Stimulated activated CD4-positive, alpha-beta T cell treated with anti-CD3 and anti-CD28 coated beads, TNF-alpha, amount 100 ng/mL, for 24 hours (primary cell): ENCODE results near the gene C1QL4.

ENCODE experiments used
- DNase-seq, 3 experiments: peaks; one replicate each; pipeline ENCODE4 v3.0.0-alpha.2; 2020; ENCODE audit warnings: low read depth in 3 of 3

C1QL4 gene

GRCh38 chr12:49347311-49348193, 10.6 kb upstream of the C1QL4 start:
- DNase-seq, result peak; percentile 60 to 72 (median 66)

- DNase-seq, result no peak
These were observed 9.8 kb upstream of the C1QL4 start, which contains the start of gene DNAJC22 for GRCh38 chr12:49346659-49347310. Gene DNAJC22, plus strand, starts transcription at chr12:49346888. Its CDS starts 1,985 bp downstream, at chr12:49348873.

DNA sequence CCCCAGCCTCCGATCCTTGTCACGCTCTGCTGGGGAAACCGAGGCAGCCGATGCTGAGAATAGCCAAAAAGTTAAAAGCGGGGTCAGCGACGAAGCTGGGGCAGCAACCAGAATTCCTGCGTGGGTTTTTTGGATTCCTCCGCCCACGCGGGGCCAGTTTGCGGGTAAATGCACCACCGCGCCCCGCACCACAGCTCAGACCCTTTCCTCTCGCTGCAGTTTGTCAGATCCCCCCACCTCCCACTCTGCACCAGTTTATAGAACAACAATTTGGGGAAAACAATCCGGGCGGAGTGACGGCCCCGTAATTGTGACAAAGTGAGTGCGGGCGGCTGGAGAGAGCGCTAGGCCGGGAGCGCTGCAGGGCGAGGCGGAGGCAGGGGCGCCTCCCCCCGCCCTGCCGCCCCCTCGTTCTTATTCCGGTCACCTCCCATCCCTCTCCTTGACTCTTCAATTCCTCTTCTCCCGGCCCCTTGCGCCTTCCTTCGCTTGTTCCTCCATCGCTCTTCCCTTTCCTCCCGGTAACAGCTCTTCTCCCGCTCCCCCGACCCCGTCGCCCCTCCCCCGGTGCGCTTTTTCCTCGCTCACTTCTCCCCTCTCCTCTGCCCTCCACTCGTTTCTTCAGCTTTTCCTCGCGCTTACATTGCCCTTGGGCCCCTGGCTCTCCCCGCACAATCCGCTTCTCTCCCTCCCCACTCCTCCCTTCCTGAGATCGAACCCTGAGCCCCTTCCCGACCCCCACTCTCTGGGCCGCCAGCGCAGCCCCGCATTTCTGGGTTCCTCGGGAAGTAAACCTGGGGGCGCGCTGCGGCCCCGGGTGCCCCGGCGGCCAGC, 9.1 kb upstream of the C1QL4 start:
- DNase-seq, result no peak

GRCh38 chr12:49345051-49345824, 8.2 kb upstream of the C1QL4 start:
- DNase-seq, result no peak

GRCh38 chr12:49344486-49345050, 7.6 kb upstream of the C1QL4 start:
- DNase-seq, result no peak

DNA sequence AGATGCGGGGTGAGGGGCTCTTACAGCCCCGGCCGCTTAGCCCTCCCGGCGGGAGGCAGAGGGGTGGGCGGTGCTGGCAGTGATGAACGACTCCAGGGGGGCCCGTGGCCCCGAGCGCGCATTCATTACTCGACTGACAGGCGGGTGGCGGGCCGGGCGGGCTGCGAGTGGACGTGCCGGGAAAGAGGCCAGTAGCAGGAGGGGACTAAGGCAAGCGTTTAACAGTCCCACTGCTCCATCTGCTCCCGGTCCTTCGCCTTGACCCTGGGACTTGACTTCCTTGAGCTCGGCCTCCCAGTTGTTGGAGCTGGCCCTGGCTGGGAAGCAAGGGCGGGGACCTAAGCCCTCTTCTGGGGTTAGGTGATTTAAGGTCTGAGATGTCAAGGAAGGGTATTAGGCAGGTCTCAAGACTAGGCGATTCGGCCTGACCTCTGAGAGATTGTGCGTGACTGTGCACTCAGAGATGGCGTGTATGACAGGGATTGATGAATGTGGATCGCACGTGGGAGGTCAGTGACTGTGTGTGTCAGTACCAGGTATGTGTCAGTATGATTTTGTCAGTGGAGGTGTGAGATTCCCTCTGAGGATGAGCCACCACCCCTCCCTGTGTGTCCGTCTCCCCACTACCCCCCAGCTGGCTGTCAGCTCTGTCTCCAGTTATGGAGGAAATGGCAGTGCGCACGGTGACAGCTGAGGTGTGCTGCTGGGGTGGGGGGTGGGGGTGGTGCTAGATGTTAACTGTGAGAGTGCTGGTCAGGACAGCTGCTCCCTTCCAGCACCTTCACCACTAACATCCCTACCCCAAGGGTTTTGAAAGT, 6.1 kb upstream of the C1QL4 start:
- peak in 1 of 3 experiments; percentile 41 for DNase-seq

- DNase-seq, result peak; percentile 54 to 85 (median 64)
These were observed 5.3 kb upstream of the C1QL4 start for GRCh38 chr12:49342066-49342913.

DNA sequence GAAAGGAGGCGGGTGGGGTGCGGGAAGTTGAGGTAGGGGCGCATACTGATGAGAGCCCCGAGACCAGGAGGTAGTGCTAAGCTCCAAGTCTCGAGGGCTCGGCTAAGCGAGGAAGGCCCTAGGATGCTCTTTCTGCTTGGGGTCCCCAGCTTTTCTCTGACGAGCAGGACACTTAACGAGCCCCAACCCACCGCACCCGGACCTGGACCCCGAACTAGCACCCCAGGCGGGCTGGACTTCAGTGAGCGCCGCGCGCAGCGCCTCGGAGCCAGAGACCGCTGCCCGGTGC, 4.7 kb upstream of the C1QL4 start:
- no peak for DNase-seq

DNA sequence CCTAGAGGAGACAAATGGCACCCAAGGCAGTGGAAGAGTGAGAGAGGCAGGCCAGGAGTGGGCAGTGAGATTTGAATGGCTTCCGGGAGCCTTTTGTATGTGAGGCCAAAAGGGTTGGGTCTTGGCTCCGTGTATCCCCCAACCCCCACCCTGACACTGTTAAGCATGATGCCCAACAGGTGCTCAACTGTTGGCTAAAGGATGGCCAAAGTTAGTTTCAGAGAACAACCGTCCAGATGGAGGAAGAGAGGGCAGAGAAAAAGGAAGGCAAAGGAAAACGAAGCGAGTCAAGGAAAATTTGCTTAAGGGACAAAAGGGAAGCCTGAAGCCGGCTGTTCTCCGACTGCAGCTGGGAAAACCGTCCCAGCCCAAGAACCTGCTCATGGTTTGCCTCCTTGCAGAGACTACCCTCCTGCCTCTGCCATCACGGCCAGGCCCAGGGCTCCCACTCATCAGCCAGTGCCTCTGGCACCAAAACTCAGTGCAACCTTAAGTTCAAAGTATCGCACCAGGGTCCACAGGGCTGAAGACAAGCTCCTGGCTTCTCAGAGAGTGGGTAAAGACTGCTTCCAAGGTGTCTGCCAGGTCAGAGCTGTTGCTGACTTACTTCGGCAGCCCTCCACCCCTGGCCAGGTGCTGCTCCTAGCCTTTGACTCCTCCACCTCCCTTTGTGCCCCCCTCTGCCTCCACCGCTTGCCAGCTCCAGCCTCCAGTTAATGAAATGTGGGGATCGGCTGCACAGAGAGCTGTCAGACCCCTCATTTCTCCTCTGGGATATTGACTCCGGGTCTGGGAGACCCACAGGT, 4.2 kb upstream of the C1QL4 start:
- DNase-seq, result no peak

GRCh38 chr12:49340095-49340870, 3.3 kb upstream of the C1QL4 start:
- no peak for DNase-seq

- DNase-seq, result no peak
These were observed 2.5 kb upstream of the C1QL4 start for GRCh38 chr12:49339464-49339861.

- no peak for DNase-seq
These were observed 2.0 kb upstream of the C1QL4 start for GRCh38 chr12:49338830-49339463.

- DNase-seq, result no peak
These were observed 888 bp downstream of the C1QL4 start for GRCh38 chr12:49335955-49336644.

DNA sequence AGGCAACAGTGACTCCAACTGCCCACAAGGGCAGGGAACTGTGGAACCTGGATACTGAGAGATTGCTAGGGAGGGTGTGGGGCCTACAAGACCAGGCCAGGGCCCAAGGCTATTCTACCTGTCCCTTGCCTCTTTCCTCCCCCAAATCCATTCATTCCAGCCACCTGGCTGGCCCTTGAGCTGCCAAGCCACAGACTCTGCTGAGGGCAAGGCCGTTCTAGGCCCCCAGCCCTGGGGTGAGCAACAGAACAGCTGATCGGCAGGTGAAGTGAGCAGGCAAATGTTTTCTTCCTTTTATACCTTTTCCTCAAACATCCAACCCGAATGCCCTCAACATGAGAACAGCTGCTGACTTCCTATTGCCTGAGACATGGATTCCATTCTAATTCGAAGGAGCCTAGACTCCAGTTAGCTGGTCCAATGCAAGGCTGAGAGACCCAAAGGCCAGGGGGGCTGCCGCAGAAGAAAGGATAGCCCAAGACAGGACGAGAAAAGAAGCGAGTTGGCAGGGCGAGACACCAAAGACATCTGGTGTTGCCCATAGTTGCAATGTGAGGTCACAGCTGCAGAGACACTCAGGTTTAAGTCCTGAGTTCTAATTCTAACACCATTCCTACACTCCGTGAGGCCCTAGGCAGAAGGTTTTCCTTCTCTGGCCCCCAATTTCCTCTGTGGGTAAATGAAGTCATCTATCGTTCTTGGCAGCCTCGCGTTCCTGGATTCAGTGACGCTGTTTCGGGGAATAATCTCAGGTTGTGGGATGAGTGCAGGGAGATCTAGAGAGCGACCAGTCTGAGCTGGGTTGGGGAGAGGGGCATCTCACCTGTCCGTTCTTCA, 1.7 kb downstream of the C1QL4 start:
- DNase-seq, result no peak

DNA sequence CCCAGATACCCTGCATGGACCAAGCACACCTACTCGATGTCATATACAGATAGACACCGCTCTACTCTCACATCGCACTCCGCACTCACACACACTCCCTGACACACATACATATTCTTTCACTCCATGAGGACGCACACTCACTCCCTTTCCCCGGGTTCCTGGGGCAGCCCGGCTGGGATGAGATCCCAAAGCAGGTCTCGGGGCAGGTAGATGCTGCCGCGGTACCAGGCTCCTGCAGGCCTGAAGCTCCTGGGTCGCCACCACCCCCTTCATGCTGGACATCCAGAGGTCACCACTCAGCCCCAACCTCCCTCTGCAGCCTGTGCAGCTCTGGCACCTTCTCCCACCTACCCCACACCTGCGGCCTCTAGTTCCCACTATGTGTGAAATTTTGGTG, 2.3 kb downstream of the C1QL4 start:
- DNase-seq, result no peak

DNA sequence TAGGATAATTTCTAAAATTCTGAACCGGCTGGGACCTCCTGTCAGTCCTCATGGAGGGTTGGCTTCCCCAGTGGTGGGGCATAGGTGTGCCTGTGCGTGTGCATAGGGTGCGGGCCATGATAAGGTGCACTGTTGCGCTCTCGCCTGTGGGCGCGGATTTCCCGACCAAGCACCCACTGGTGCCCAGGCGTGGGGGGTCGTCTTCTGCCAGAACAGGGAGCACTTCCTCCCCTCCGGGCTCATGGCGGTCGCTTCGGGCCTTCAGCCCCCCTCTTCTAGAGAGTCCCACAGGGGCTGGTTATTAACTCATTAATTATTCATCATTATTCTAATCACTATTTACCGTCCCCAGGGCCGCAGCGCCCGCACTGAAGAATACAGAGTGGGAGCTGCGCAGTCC, 2.8 kb downstream of the C1QL4 start:
- no peak for DNase-seq
